GM23338 (cell line): ENCODE results near the gene RRAS. TPM values are rescaled to one million over a fixed set of nuclear protein-coding genes. Genes with fewer than 3 reads are reported as not detected.

ENCODE experiments used
- ATAC-seq: fragments of 200-7000 bp; cut with Tn5 transposase; 3 replicates; pipeline ENCODE4 v1.9.1; 2020
- DNase-seq: peaks from one replicate; pipeline ENCODE4 v3.0.0-alpha.2; 2015; ENCODE audit warnings: low spot score
- H2AFZ ChIP-seq: fragments of 200-600 bp; sonication (generic); 2 replicates; pipeline ENCODE4 v1.8.0; 2016; ENCODE audit warnings: antibody characterized with exemption, mild to moderate bottlenecking, moderate library complexity
- H3F3A ChIP-seq: fragments of 200-600 bp; sonication (generic); replicated peaks from 2 replicates; pipeline ENCODE4 v1.8.0; 2017; ENCODE audit warnings: antibody characterized with exemption, mixed run types, low read depth
- H3K27ac ChIP-seq: fragments of 200-600 bp; sonication (generic); 2 replicates; pipeline ENCODE4 v1.6.1; 2016; ENCODE audit warnings: low read depth
- H3K27me3 ChIP-seq: fragments of 200-600 bp; sonication (generic); 2 replicates; pipeline ENCODE4 v1.8.0; 2016; ENCODE audit warnings: mild to moderate bottlenecking, mixed run types, moderate library complexity; ENCODE audit not compliant: insufficient read depth
- H3K36me3 ChIP-seq: fragments of 200-600 bp; sonication (generic); 2 replicates; pipeline ENCODE4 v1.8.0; 2016; ENCODE audit warnings: mild to moderate bottlenecking; ENCODE audit not compliant: insufficient read depth
- H3K4me1 ChIP-seq: fragments of 200-600 bp; sonication (generic); 2 replicates; pipeline ENCODE4 v1.8.0; 2016; ENCODE audit warnings: mild to moderate bottlenecking, moderate library complexity; ENCODE audit not compliant: insufficient read depth
- H3K4me2 ChIP-seq: fragments of 200-600 bp; sonication (generic); 2 replicates; pipeline ENCODE4 v1.7.1; 2017; ENCODE audit warnings: mixed run types
- H3K4me3 ChIP-seq: fragments of 200-600 bp; sonication (generic); 2 replicates; pipeline ENCODE4 v1.6.1; 2016; ENCODE audit warnings: mixed run types
- H3K79me2 ChIP-seq: fragments of 200-600 bp; sonication (generic); replicated peaks from 2 replicates; pipeline ENCODE4 v1.8.0; 2017; ENCODE audit warnings: mild to moderate bottlenecking; ENCODE audit not compliant: insufficient read depth
- H3K9me2 ChIP-seq: fragments of 200-600 bp; sonication (generic); 2 replicates; pipeline ENCODE4 v1.8.0; 2017; ENCODE audit not compliant: insufficient read depth
- H4K20me1 ChIP-seq: fragments of 200-600 bp; sonication (generic); replicated peaks from 2 replicates; pipeline ENCODE4 v1.8.0; 2017; ENCODE audit warnings: mild to moderate bottlenecking; ENCODE audit not compliant: insufficient read depth
- H3K27ac Mint-ChIP-seq: 2 replicates; pipeline ENCODE4 v1.8.0; 2020; ENCODE audit warnings: inconsistent platforms, mild to moderate bottlenecking, moderate library complexity, mixed read lengths
- H3K27me3 Mint-ChIP-seq: 3 replicates; pipeline ENCODE4 v1.8.0; 2022; ENCODE audit warnings: low read depth, mild to moderate bottlenecking, moderate library complexity, mixed read lengths, inconsistent platforms; ENCODE audit not compliant: insufficient read depth, poor library complexity
- H3K36me3 Mint-ChIP-seq: 3 replicates; pipeline ENCODE4 v1.8.0; 2021; ENCODE audit warnings: low read depth, mild to moderate bottlenecking, inconsistent platforms, moderate library complexity, mixed read lengths
- H3K4me1 Mint-ChIP-seq: 3 replicates; pipeline ENCODE4 v1.8.0; 2020; ENCODE audit warnings: mild to moderate bottlenecking, inconsistent platforms, mixed read lengths
- H3K4me3 Mint-ChIP-seq: 3 replicates; pipeline ENCODE4 v1.8.0; 2021; ENCODE audit warnings: moderate library complexity, mild to moderate bottlenecking, inconsistent platforms, mixed read lengths
- H3K9me3 Mint-ChIP-seq: 3 replicates; pipeline ENCODE4 v1.8.0; 2020; ENCODE audit warnings: moderate library complexity, mild to moderate bottlenecking, inconsistent platforms, mixed read lengths
- CREB1 ChIP-seq: fragments of 250-450 bp; sonication (Bioruptor Pico); IDR thresholded peaks from 2 replicates; pipeline ENCODE4 v1.5.0; 2020; ENCODE audit warnings: low read depth, mild to moderate bottlenecking, moderate library complexity
- EZH2 ChIP-seq: fragments of 200-600 bp; sonication (generic); IDR thresholded peaks from one replicate; pipeline ENCODE4 v1.8.0; 2017; ENCODE audit warnings: antibody characterized with exemption, mild to moderate bottlenecking, low read depth; ENCODE audit not compliant: unreplicated experiment
- EZH2phosphoT487 ChIP-seq: fragments of 200-600 bp; sonication (generic); IDR thresholded peaks from one replicate; pipeline ENCODE4 v1.8.1; 2018; ENCODE audit warnings: antibody characterized with exemption; ENCODE audit not compliant: unreplicated experiment
- JUNB ChIP-seq: IDR thresholded peaks from one replicate; pipeline ENCODE4 v1.6.1; 2016; ENCODE audit warnings: antibody characterized with exemption; ENCODE audit not compliant: unreplicated experiment
- NANOG ChIP-seq: IDR thresholded peaks from 2 replicates; pipeline ENCODE4 v1.6.1; 2016; ENCODE audit warnings: antibody characterized with exemption, borderline replicate concordance
- POLR2AphosphoS5 ChIP-seq: IDR thresholded peaks from 2 replicates; pipeline ENCODE4 v1.6.1; 2016; ENCODE audit warnings: antibody characterized with exemption, low read depth
- STAT1 ChIP-seq: IDR thresholded peaks from one replicate; pipeline ENCODE4 v1.6.1; 2016; ENCODE audit warnings: antibody characterized with exemption; ENCODE audit not compliant: unreplicated experiment
- ZNF114 ChIP-seq: fragments of 250-450 bp; sonication (Bioruptor Pico); IDR thresholded peaks from 2 replicates; pipeline ENCODE4 v1.5.0; 2020; ENCODE audit warnings: mild to moderate bottlenecking, moderate library complexity
- ZNF331 ChIP-seq: fragments of 250-450 bp; sonication (Bioruptor Pico); IDR thresholded peaks from 2 replicates; pipeline ENCODE4 v1.5.0; 2020; ENCODE audit warnings: low read depth, mild to moderate bottlenecking, moderate library complexity
- polyA plus RNA-seq: library from polyadenylated mRNA; unstranded; fragments of >200 nt; fragmentation: Nextera tagmentation; extraction: Ambion mirVana; gene quantifications from 2 replicates; pipeline ENCODE4 v1.2.1, GENCODE V29; 2016
- total RNA-seq: library from RNA; depleted of rRNA; stranded (reverse); fragments of >200 nt; shearing (Covaris generic); gene quantifications from 2 replicates; pipeline ENCODE4 v1.2.3, GENCODE V29; 2014
- TF ChIP-seq, protein P1 (sequence below), 2 experiments: fragments of 200-600 bp in 1 of 2; sonication (generic) in 1 of 2; conservative IDR thresholded peaks; 2 replicates each; pipeline versions ENCODE4 v1.5.1 to v1.6.1; 2016 to 2017; ENCODE audit warnings: antibody characterized with exemption in 2 of 2, low read depth in 2 of 2, mild to moderate bottlenecking in 2 of 2, moderate library complexity in 1 of 2
- TF ChIP-seq, protein P2 (sequence below): fragments of 250-450 bp; sonication (Bioruptor Pico); IDR thresholded peaks from 2 replicates; pipeline ENCODE4 v1.5.0; 2020; ENCODE audit warnings: mild to moderate bottlenecking, moderate library complexity
- TF ChIP-seq, protein P3 (sequence below): IDR thresholded peaks from 2 replicates; pipeline ENCODE4 v1.6.1; 2016; ENCODE audit warnings: antibody characterized with exemption
- TF ChIP-seq, protein P4 (sequence below): IDR thresholded peaks from one replicate; pipeline ENCODE4 v1.6.1; 2018; ENCODE audit warnings: antibody characterized with exemption; ENCODE audit not compliant: unreplicated experiment

Gene RRAS
- total and polyA plus RNA-seq, 2 experiments from 2014 or later: 9.3 to 30.0 TPM

DNA sequence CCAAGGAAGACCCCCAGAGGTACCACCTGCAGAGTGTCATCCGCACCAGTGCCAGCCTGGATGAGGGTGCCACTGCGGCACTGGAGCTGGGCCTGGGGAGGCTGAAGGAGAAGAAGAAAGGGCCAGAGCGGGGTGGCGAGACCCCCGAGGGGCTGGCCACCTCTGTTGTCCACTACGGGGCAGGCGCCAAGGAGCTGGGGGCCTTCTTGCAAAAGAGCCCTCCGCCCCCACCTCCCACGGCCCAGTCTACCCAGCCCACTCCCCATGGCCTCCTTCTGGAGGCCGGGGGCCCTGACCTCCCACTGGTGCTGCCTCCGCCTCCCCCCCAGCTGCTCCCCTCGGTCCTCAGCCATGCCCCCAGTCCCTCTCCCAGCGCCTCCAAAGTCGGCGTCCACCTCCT, 43.5 kb downstream of the RRAS start:
- Mint-ChIP-seq H3K4me1 (peaks cover 9% of the 10 kb centered on the region), H3K36me3 (peaks cover 64% of the 10 kb centered on the region), H3K27me3 (peaks cover 30% of the 10 kb centered on the region), H3K9me3 (no peaks in the 10 kb centered on the region; the same call in 2 of the 3 replicates), H3K27ac (no peak overlapping the region), H3K4me3 (no peak overlapping the region)
- H3K27me3 ChIP-seq: no peaks in the 10 kb centered on the region
- H4K20me1 ChIP-seq: peaks cover 7% of the 10 kb centered on the region
- peaks cover 26% of the 10 kb centered on the region for H3F3A ChIP-seq
- H3K27ac ChIP-seq: no peak overlapping the region
- H3K4me1 ChIP-seq: peaks cover 5% of the 10 kb centered on the region; the same call in 1 of the 2 replicates
- peaks cover 74% of the 10 kb centered on the region for H3K79me2 ChIP-seq
- no peak overlapping the region for H3K4me3 ChIP-seq
- peaks cover 26% of the 10 kb centered on the region for H3K36me3 ChIP-seq
- no peaks in the 10 kb centered on the region for H3K9me2 ChIP-seq
- TF ChIP-seq NANOG (no peak), STAT1 (no peak), EZH2phosphoT487 (no peak), EZH2 (no peak), JUNB (no peak), ZNF331 (CRISPR knock-in tag) (no peak), ZNF114 (CRISPR knock-in tag) (no peak), POLR2AphosphoS5 (no peak), CREB1 (CRISPR knock-in tag) (no peak)
- TF ChIP-seq, protein P1, sequence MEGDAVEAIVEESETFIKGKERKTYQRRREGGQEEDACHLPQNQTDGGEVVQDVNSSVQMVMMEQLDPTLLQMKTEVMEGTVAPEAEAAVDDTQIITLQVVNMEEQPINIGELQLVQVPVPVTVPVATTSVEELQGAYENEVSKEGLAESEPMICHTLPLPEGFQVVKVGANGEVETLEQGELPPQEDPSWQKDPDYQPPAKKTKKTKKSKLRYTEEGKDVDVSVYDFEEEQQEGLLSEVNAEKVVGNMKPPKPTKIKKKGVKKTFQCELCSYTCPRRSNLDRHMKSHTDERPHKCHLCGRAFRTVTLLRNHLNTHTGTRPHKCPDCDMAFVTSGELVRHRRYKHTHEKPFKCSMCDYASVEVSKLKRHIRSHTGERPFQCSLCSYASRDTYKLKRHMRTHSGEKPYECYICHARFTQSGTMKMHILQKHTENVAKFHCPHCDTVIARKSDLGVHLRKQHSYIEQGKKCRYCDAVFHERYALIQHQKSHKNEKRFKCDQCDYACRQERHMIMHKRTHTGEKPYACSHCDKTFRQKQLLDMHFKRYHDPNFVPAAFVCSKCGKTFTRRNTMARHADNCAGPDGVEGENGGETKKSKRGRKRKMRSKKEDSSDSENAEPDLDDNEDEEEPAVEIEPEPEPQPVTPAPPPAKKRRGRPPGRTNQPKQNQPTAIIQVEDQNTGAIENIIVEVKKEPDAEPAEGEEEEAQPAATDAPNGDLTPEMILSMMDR (conservative IDR thresholded peaks at IDR 0.05; ENCODE audit: low read depth in 2 of 2): no peak
- TF ChIP-seq, protein P2, sequence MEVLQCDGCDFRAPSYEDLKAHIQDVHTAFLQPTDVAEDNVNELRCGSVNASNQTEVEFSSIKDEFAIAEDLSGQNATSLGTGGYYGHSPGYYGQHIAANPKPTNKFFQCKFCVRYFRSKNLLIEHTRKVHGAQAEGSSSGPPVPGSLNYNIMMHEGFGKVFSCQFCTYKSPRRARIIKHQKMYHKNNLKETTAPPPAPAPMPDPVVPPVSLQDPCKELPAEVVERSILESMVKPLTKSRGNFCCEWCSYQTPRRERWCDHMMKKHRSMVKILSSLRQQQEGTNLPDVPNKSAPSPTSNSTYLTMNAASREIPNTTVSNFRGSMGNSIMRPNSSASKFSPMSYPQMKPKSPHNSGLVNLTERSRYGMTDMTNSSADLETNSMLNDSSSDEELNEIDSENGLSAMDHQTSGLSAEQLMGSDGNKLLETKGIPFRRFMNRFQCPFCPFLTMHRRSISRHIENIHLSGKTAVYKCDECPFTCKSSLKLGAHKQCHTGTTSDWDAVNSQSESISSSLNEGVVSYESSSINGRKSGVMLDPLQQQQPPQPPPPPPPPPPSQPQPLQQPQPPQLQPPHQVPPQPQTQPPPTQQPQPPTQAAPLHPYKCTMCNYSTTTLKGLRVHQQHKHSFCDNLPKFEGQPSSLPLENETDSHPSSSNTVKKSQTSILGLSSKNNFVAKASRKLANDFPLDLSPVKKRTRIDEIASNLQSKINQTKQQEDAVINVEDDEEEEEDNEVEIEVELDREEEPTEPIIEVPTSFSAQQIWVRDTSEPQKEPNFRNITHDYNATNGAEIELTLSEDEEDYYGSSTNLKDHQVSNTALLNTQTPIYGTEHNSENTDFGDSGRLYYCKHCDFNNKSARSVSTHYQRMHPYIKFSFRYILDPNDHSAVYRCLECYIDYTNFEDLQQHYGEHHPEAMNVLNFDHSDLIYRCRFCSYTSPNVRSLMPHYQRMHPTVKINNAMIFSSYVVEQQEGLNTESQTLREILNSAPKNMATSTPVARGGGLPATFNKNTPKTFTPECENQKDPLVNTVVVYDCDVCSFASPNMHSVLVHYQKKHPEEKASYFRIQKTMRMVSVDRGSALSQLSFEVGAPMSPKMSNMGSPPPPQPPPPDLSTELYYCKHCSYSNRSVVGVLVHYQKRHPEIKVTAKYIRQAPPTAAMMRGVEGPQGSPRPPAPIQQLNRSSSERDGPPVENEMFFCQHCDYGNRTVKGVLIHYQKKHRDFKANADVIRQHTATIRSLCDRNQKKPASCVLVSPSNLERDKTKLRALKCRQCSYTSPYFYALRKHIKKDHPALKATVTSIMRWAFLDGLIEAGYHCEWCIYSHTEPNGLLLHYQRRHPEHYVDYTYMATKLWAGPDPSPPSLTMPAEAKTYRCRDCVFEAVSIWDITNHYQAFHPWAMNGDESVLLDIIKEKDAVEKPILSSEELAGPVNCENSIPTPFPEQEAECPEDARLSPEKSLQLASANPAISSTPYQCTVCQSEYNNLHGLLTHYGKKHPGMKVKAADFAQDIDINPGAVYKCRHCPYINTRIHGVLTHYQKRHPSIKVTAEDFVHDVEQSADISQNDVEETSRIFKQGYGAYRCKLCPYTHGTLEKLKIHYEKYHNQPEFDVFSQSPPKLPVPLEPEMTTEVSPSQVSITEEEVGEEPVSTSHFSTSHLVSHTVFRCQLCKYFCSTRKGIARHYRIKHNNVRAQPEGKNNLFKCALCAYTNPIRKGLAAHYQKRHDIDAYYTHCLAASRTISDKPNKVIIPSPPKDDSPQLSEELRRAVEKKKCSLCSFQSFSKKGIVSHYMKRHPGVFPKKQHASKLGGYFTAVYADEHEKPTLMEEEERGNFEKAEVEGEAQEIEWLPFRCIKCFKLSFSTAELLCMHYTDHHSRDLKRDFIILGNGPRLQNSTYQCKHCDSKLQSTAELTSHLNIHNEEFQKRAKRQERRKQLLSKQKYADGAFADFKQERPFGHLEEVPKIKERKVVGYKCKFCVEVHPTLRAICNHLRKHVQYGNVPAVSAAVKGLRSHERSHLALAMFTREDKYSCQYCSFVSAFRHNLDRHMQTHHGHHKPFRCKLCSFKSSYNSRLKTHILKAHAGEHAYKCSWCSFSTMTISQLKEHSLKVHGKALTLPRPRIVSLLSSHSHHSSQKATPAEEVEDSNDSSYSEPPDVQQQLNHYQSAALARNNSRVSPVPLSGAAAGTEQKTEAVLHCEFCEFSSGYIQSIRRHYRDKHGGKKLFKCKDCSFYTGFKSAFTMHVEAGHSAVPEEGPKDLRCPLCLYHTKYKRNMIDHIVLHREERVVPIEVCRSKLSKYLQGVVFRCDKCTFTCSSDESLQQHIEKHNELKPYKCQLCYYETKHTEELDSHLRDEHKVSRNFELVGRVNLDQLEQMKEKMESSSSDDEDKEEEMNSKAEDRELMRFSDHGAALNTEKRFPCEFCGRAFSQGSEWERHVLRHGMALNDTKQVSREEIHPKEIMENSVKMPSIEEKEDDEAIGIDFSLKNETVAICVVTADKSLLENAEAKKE (CRISPR knock-in tag): no peak
- TF ChIP-seq, protein P3, sequence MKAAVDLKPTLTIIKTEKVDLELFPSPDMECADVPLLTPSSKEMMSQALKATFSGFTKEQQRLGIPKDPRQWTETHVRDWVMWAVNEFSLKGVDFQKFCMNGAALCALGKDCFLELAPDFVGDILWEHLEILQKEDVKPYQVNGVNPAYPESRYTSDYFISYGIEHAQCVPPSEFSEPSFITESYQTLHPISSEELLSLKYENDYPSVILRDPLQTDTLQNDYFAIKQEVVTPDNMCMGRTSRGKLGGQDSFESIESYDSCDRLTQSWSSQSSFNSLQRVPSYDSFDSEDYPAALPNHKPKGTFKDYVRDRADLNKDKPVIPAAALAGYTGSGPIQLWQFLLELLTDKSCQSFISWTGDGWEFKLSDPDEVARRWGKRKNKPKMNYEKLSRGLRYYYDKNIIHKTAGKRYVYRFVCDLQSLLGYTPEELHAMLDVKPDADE: no peak
- TF ChIP-seq, protein P4, sequence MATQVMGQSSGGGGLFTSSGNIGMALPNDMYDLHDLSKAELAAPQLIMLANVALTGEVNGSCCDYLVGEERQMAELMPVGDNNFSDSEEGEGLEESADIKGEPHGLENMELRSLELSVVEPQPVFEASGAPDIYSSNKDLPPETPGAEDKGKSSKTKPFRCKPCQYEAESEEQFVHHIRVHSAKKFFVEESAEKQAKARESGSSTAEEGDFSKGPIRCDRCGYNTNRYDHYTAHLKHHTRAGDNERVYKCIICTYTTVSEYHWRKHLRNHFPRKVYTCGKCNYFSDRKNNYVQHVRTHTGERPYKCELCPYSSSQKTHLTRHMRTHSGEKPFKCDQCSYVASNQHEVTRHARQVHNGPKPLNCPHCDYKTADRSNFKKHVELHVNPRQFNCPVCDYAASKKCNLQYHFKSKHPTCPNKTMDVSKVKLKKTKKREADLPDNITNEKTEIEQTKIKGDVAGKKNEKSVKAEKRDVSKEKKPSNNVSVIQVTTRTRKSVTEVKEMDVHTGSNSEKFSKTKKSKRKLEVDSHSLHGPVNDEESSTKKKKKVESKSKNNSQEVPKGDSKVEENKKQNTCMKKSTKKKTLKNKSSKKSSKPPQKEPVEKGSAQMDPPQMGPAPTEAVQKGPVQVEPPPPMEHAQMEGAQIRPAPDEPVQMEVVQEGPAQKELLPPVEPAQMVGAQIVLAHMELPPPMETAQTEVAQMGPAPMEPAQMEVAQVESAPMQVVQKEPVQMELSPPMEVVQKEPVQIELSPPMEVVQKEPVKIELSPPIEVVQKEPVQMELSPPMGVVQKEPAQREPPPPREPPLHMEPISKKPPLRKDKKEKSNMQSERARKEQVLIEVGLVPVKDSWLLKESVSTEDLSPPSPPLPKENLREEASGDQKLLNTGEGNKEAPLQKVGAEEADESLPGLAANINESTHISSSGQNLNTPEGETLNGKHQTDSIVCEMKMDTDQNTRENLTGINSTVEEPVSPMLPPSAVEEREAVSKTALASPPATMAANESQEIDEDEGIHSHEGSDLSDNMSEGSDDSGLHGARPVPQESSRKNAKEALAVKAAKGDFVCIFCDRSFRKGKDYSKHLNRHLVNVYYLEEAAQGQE: no peak
- no peak overlapping the region for H3K4me2 ChIP-seq
- ATAC-seq: no peak
- no peak for DNase-seq
- no peak overlapping the region for H2AFZ ChIP-seq
